ENCODE data around the gene TMEM109.

Gene TMEM109

GRCh38 chr11:60910281-60910687, 3.7 kb upstream of the TMEM109 start:
- DNase-seq (ENCODE audit: low read depth in 2 of 2), result no peak

- no peak for DNase-seq (ENCODE audit: low read depth in 2 of 2)
Measured at GRCh38 chr11:60910711-60911380, 3.1 kb upstream of the TMEM109 start.

GRCh38 chr11:60912223-60912850, 1.6 kb upstream of the TMEM109 start:
- no peak for DNase-seq (ENCODE audit: low read depth in 2 of 2)

- DNase-seq (ENCODE audit: low read depth in 2 of 2), result no peak
Measured at GRCh38 chr11:60912851-60913528, 968 bp upstream of the TMEM109 start.

- DNase-seq (ENCODE audit: low read depth in 2 of 2), result no peak
Measured at GRCh38 chr11:60914633-60915247, 782 bp downstream of the TMEM109 start.

- DNase-seq (ENCODE audit: low read depth in 2 of 2), result peak; percentile 62 to 69
Measured at GRCh38 chr11:60915248-60915914, 1.4 kb downstream of the TMEM109 start.

- no peak for DNase-seq (ENCODE audit: low read depth in 2 of 2)
Measured at GRCh38 chr11:60916669-60917206, 2.8 kb downstream of the TMEM109 start.

GRCh38 chr11:60917267-60917666, 3.3 kb downstream of the TMEM109 start:
- no peak for DNase-seq (ENCODE audit: low read depth in 2 of 2)

GRCh38 chr11:60918251-60918938, 4.4 kb downstream of the TMEM109 start:
- no peak for DNase-seq (ENCODE audit: low read depth in 2 of 2)

GRCh38 chr11:60918939-60919265, 4.9 kb downstream of the TMEM109 start:
- DNase-seq (ENCODE audit: low read depth in 2 of 2), result no peak

GRCh38 chr11:60919320-60919719, 5.4 kb downstream of the TMEM109 start:
- no peak for DNase-seq (ENCODE audit: low read depth in 2 of 2)

GRCh38 chr11:60919956-60920355, 6.0 kb downstream of the TMEM109 start:
- DNase-seq (ENCODE audit: low read depth in 2 of 2), result no peak

- DNase-seq (ENCODE audit: low read depth in 2 of 2), result no peak
Measured at GRCh38 chr11:60921259-60921658, 7.3 kb downstream of the TMEM109 start.

GRCh38 chr11:60921777-60922335, 7.9 kb downstream of the TMEM109 start:
- DNase-seq (ENCODE audit: low read depth in 2 of 2), result no peak

- no peak for DNase-seq (ENCODE audit: low read depth in 2 of 2)
Measured at GRCh38 chr11:60922906-60923305, 8.9 kb downstream of the TMEM109 start.

GRCh38 chr11:60923326-60923725, 9.4 kb downstream of the TMEM109 start:
- DNase-seq (ENCODE audit: low read depth in 2 of 2), result no peak

- DNase-seq (ENCODE audit: low read depth in 2 of 2), result no peak
Measured at GRCh38 chr11:60923800-60924109, 9.8 kb downstream of the TMEM109 start.

GRCh38 chr11:60924110-60924905, 10.3 kb downstream of the TMEM109 start, which contains the start of gene TMEM132A:
Gene TMEM132A (plus strand): TSS chr11:60924460. CDS start chr11:60924634, 174 bp downstream.
- no peak for DNase-seq (ENCODE audit: low read depth in 2 of 2)

GRCh38 chr11:60924906-60925853, 11.2 kb downstream of the TMEM109 start:
- DNase-seq (ENCODE audit: low read depth in 2 of 2), result no peak

All from stimulated activated CD8-positive, alpha-beta memory T cell treated with anti-CD3 and anti-CD28 coated beads, Interleukin-7, amount 100 ng/mL, for 4 hours (primary cell).